OCI-LY7 (cell line): ENCODE measurements around the gene MT1A.
"Not testable (repeated sequence)": the region's sequence is repeated elsewhere in the genome, so short reads cannot be mapped to it uniquely, and the experiment has no call there.

Source experiments
- EZH2phosphoT487 ChIP-seq: fragments of 200-600 bp; sonication (generic); IDR thresholded peaks from 2 replicates; pipeline ENCODE4 v1.6.1; 2018; ENCODE audit warnings: low read depth, borderline replicate concordance, mild to moderate bottlenecking, mixed run types, antibody characterized with exemption, low read length, moderate library complexity, mixed read lengths
- TF ChIP-seq, protein P1 (sequence below): fragments of 200-600 bp; sonication (generic); conservative IDR thresholded peaks from 2 replicates; pipeline ENCODE4 v1.5.1; 2014; ENCODE audit warnings: mild to moderate bottlenecking, antibody characterized with exemption, low read length, moderate library complexity, mixed read lengths

DNA sequence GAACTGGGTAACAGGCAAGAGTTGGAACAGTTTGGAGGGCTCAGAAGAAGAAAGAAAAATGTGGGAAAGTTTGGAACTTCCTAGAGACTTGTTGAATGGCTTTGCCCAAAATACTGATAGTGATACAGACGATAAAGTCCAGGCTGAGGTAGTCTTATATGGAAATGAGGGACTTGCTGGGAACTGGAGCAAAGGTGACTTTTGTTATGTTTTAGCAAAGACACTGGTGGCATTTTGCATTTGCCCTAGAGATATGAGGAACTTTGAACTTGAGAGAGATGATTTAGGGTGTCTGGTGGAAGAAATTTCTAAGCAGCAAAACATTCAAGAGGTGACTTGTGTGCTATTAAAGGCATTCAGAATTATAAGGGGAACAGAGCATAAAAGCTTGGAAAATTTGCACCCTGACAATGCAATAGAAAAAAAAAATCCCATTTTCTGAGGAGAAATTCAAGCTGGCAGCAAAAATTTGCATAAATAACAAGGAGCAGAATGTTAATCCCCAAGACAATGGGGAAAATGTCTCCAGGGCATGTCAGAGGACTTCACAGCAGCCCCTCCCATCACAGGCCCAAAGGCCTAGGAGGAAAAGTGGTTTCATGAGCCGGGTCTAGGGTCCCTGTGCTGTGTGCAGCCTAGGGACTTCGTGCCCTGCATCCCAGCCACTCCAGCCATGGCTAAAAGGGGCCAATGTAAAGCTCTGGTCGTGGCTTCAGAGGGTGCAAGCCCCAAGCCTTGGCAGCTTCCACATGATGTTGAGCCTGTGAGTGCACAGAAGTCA lies 16.6 kb upstream of the MT1A start:
- TF ChIP-seq, protein P1, sequence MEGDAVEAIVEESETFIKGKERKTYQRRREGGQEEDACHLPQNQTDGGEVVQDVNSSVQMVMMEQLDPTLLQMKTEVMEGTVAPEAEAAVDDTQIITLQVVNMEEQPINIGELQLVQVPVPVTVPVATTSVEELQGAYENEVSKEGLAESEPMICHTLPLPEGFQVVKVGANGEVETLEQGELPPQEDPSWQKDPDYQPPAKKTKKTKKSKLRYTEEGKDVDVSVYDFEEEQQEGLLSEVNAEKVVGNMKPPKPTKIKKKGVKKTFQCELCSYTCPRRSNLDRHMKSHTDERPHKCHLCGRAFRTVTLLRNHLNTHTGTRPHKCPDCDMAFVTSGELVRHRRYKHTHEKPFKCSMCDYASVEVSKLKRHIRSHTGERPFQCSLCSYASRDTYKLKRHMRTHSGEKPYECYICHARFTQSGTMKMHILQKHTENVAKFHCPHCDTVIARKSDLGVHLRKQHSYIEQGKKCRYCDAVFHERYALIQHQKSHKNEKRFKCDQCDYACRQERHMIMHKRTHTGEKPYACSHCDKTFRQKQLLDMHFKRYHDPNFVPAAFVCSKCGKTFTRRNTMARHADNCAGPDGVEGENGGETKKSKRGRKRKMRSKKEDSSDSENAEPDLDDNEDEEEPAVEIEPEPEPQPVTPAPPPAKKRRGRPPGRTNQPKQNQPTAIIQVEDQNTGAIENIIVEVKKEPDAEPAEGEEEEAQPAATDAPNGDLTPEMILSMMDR, result not testable (repeated sequence)
- TF ChIP-seq EZH2phosphoT487, result not testable (repeated sequence)
